Measurements from ENCODE around the gene PSMB3.

- TF ChIP-seq CTCF (IDR thresholded peaks at IDR 0.05) (no peak), POLR2A (IDR thresholded peaks at IDR 0.05) (no peak)
These were observed 35.3 kb upstream of the PSMB3 start for GRCh38 chr17:38717139-38717745.
